HG03342 (cell line): ENCODE measurements around the gene HTR4.

ENCODE experiments used
- ATAC-seq: cut with Tn5 transposase; IDR thresholded peaks from one replicate; pipeline ENCODE4 v1.9.1; 2021; ENCODE audit warnings: mild to moderate bottlenecking, moderate library complexity; ENCODE audit not compliant: unreplicated experiment

Gene HTR4

GRCh38 chr5:148445578-148445977 is 208.7 kb downstream of the HTR4 start:
- ATAC-seq: no peak

- peak; percentile 88 for ATAC-seq
These were observed 210.3 kb downstream of the HTR4 start for GRCh38 chr5:148443998-148444397.

- ATAC-seq: no peak
These were observed 211.1 kb downstream of the HTR4 start for GRCh38 chr5:148443241-148443640.

- no peak for ATAC-seq
These were observed 215.4 kb downstream of the HTR4 start for GRCh38 chr5:148438933-148439332.

GRCh38 chr5:148437249-148437648 is 217.1 kb downstream of the HTR4 start:
- no peak for ATAC-seq

GRCh38 chr5:148436029-148436428 is 218.3 kb downstream of the HTR4 start:
- no peak for ATAC-seq

- ATAC-seq: no peak
These were observed 220.5 kb downstream of the HTR4 start for GRCh38 chr5:148433826-148434225.
